Activated CD8-positive, alpha-beta memory T cell treated with anti-CD3 and anti-CD28 coated beads for 36 hours (primary cell): ENCODE data around the gene SEL1L. TPM values are rescaled to one million over a fixed set of nuclear protein-coding genes. Genes with fewer than 3 reads are reported as not detected.

Source experiments
- CTCF ChIA-PET: fragments of 350-600 bp; sonication (Branson Sonifier 250); formaldehyde crosslinking; loops from one replicate; lab custom pipeline; 2021; ENCODE audit warnings: antibody characterized with exemption; lab: Charles Lee
- POLR2A ChIA-PET: fragments of 350-600 bp; sonication (Branson Sonifier 250); formaldehyde crosslinking; loops from one replicate; lab custom pipeline; 2021; ENCODE audit warnings: antibody characterized with exemption; lab: Charles Lee
- total RNA-seq, 2 experiments: library from RNA; stranded (reverse); gene quantifications; one replicate each; pipeline ENCODE4 v1.2.3, GENCODE V29; 2021

Gene SEL1L
- total RNA-seq, 2 experiments from 2014 or later, result 52.1 to 53.6 TPM

- ChIA-PET POLR2A (no interaction called here), CTCF (interaction anchor here (0.6 to 2.6 kb wide), 6 partner anchors 10 to 500 kb away, joined by 3 to 12 read pairs (median 4); partner anchors contain the start of gene TSHR)
Observed at GRCh38 chr14:81454572-81455218, 79.0 kb downstream of the SEL1L start.

- POLR2A ChIA-PET, result no interaction called here
- CTCF ChIA-PET, result interaction anchor here (1.1 to 2.6 kb wide), 5 partner anchors 11 to 184 kb away, joined by 3 to 12 read pairs (median 4); no protein-coding TSS in a partner anchor
Observed at GRCh38 chr14:81453166-81453766, 80.4 kb downstream of the SEL1L start.

GRCh38 chr14:81452341-81453133 lies 81.1 kb downstream of the SEL1L start:
- ChIA-PET POLR2A (no interaction called here), CTCF (interaction anchor here (0.6 to 2.6 kb wide), 6 partner anchors 12 to 183 kb away, joined by 3 to 12 read pairs (median 4); no protein-coding TSS in a partner anchor)

- ChIA-PET CTCF (no interaction called here), POLR2A (no interaction called here)
Observed at GRCh38 chr14:81450976-81451375, 82.7 kb downstream of the SEL1L start.

GRCh38 chr14:81450100-81450531 lies 83.5 kb downstream of the SEL1L start:
- POLR2A ChIA-PET, result no interaction called here
- CTCF ChIA-PET, result interaction anchor here (0.9 kb wide), 1 partner anchor 15 kb away, joined by 3 read pairs; no protein-coding TSS in a partner anchor

GRCh38 chr14:81449576-81449975 lies 84.1 kb downstream of the SEL1L start:
- ChIA-PET POLR2A (no interaction called here), CTCF (interaction anchor here (0.9 kb wide), 1 partner anchor 15 kb away, joined by 3 read pairs; no protein-coding TSS in a partner anchor)

GRCh38 chr14:81449114-81449513 lies 84.5 kb downstream of the SEL1L start:
- ChIA-PET CTCF (no interaction called here), POLR2A (no interaction called here)

- CTCF ChIA-PET, result interaction anchor here (0.7 kb wide), 1 partner anchor 169 kb away, joined by 3 read pairs; no protein-coding TSS in a partner anchor
Observed at GRCh38 chr14:81447021-81447764, 86.5 kb downstream of the SEL1L start.

GRCh38 chr14:81446279-81447007 lies 87.2 kb downstream of the SEL1L start:
- CTCF ChIA-PET, result interaction anchor here (0.7 kb wide), 1 partner anchor 169 kb away, joined by 3 read pairs; no protein-coding TSS in a partner anchor
- POLR2A ChIA-PET, result no interaction called here

More at GRCh38 chr14:81447021-81447764, 86.5 kb downstream of the SEL1L start:
- POLR2A ChIA-PET, result no interaction called here

GRCh38 chr14:81441626-81442134 lies 92.0 kb downstream of the SEL1L start:
- ChIA-PET POLR2A (no interaction called here), CTCF (interaction anchor here (1.1 kb wide), 1 partner anchor 12 kb away, joined by 3 read pairs; no protein-coding TSS in a partner anchor)

- CTCF ChIA-PET, result no interaction called here
- POLR2A ChIA-PET, result no interaction called here
Observed at GRCh38 chr14:81440041-81440440, 93.6 kb downstream of the SEL1L start.

- ChIA-PET CTCF (interaction anchor here (0.6 to 1.0 kb wide), 2 partner anchors 21 to 187 kb away, joined by 4 read pairs; no protein-coding TSS in a partner anchor), POLR2A (no interaction called here)
Observed at GRCh38 chr14:81437244-81437643, 96.4 kb downstream of the SEL1L start.

- ChIA-PET CTCF (interaction anchor here (0.6 to 1.0 kb wide), 2 partner anchors 20 to 186 kb away, joined by 4 read pairs; no protein-coding TSS in a partner anchor), POLR2A (no interaction called here)
Observed at GRCh38 chr14:81436296-81437138, 97.1 kb downstream of the SEL1L start.

- CTCF ChIA-PET, result interaction anchor here (1.1 kb wide), 1 partner anchor 29 kb away, joined by 3 read pairs; no protein-coding TSS in a partner anchor
- POLR2A ChIA-PET, result no interaction called here
Observed at GRCh38 chr14:81435391-81436295, 98.0 kb downstream of the SEL1L start.

GRCh38 chr14:81435048-81435390 lies 98.6 kb downstream of the SEL1L start:
- CTCF ChIA-PET, result interaction anchor here (1.1 kb wide), 1 partner anchor 30 kb away, joined by 3 read pairs; no protein-coding TSS in a partner anchor

GRCh38 chr14:81434230-81434629 lies 99.4 kb downstream of the SEL1L start:
- ChIA-PET POLR2A (no interaction called here), CTCF (interaction anchor here (0.6 kb wide), 1 partner anchor 210 kb away, joined by 3 read pairs; no protein-coding TSS in a partner anchor)

More at GRCh38 chr14:81435048-81435390, 98.6 kb downstream of the SEL1L start:
- POLR2A ChIA-PET, result no interaction called here
